Uterus (tissue), 4 donors: ENCODE data around the gene TSEN54. TPM values are rescaled to one million over a fixed set of nuclear protein-coding genes. Genes with fewer than 3 reads are reported as not detected.

Experiments
- DNase-seq, 2 donors: peaks; one replicate each; pipeline ENCODE4 v3.0.0-alpha.2; 2019 to 2020
- H3K27ac ChIP-seq, 2 donors: fragments of 200-600 bp; sonication (generic); 1 replicate in 1 of 2; 2 replicates in 1 of 2; pipeline ENCODE4 v1.5.1; 2016 to 2018
- H3K27me3 ChIP-seq, 2 donors: fragments of 200-600 bp; sonication (generic); one replicate each; pipeline ENCODE4 v1.5.1; 2018 to 2019; ENCODE audit warnings: control low read depth in 1 of 2
- H3K36me3 ChIP-seq, 2 donors: fragments of 200-600 bp; sonication (generic); one replicate each; pipeline ENCODE4 v1.5.1; 2019; ENCODE audit warnings: control low read depth in 1 of 2
- H3K4me1 ChIP-seq, 2 donors: fragments of 200-600 bp; sonication (generic); one replicate each; pipeline ENCODE4 v1.5.1; 2018 to 2019; ENCODE audit warnings: control low read depth in 1 of 2
- H3K4me3 ChIP-seq, 2 donors: fragments of 200-600 bp; sonication (generic); 1 replicate in 1 of 2; 2 replicates in 1 of 2; pipeline ENCODE4 v1.5.1; 2018 to 2019; ENCODE audit warnings: mild to moderate bottlenecking in 1 of 2
- H3K9me3 ChIP-seq, 2 donors: fragments of 200-600 bp; sonication (generic); one replicate each; pipeline ENCODE4 v1.5.1; 2019; ENCODE audit warnings: control low read depth in 1 of 2
- POLR2A ChIP-seq, 2 donors: fragments of 450-650 bp; IDR thresholded peaks; one replicate each; pipeline ENCODE4 v1.6.1; 2016; ENCODE audit warnings: antibody characterized with exemption in 2 of 2, mild to moderate bottlenecking in 1 of 2, moderate library complexity in 1 of 2
- intact Hi-C: fragments of 100-400 bp; cut with DNase I; formaldehyde crosslinking; loops from one replicate; pipeline ENCODE4 v1.15.1; 2023; ENCODE audit warnings: low total_unique reads
- total RNA-seq, 4 donors: library from RNA; depleted of rRNA in 3 of 4; stranded (reverse); fragments of >200 nt in 3 of 4; gene quantifications; one replicate each; pipeline versions ENCODE4 v1.1.0 to v1.2.4, GENCODE V29; 2014 to 2023
- TF ChIP-seq, protein P1 (sequence below), 4 experiments: fragments of 200-600 bp in 2 of 4; fragments of 450-650 bp in 2 of 4; sonication (generic) in 2 of 4; IDR thresholded peaks; one replicate each; pipeline ENCODE4 v1.5.1; 2016 to 2019; ENCODE audit warnings: antibody characterized with exemption in 4 of 4, mild to moderate bottlenecking in 2 of 4, moderate library complexity in 1 of 4
- donor health status: DM: yes; HTN: yes; CAD: no.

TSEN54 gene
- total RNA-seq, 4 donors from 2014 or later = 17.4 to 102 (median 20.6) TPM

DNA sequence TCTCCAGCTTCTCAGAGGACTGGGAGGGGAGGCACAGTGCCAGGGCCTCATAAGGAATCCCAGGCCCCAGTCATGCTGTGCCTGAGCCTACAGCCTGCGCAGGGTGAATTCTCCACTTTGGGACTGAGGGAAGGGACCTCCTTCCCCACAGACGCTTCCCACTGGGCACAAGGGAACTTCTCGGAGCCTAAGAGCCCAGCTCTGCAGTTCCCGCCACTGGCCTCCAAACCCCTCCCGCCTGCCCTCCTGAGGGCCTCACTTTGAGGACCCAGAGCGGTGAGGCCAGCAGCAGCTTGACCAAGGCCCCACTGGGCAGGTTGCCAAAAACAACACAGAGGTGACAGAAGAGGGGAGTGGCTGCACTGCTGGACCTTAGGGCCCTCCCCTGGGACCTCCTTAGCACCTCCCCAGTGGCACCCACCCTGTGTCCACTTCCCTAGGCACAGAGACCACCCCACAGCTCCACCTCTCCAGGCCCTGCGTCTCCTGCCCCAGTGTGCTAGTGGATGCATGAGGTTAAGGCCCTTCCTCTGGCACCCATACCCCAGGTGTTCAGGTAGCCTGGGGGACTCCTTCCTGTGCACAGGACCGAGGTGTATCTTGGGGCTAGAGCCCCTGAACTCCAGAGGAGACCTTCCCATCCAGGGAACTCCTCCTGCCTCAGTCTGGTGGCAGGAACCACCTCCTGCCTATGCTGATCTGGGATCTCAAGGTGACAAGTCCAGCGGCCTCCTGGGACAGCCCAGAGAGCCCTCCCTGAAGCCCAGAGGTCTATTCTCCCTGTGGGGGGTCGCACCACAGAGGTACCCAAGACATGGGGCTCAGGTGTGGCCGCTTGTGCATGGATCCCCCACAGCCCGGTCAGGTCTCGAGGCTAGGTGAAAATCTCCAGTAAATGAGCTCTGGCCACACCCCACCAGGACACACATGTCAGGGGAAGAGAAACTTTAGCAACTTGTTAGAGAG lies 4.4 kb upstream of the TSEN54 start:
- H3K9me3 ChIP-seq = no peaks in the 10 kb centered on the region
- DNase-seq = no peak
- intact Hi-C loops = no loop called here
- TF ChIP-seq POLR2A (IDR thresholded peaks at IDR 0.05) = no peak
- TF ChIP-seq, protein P1, sequence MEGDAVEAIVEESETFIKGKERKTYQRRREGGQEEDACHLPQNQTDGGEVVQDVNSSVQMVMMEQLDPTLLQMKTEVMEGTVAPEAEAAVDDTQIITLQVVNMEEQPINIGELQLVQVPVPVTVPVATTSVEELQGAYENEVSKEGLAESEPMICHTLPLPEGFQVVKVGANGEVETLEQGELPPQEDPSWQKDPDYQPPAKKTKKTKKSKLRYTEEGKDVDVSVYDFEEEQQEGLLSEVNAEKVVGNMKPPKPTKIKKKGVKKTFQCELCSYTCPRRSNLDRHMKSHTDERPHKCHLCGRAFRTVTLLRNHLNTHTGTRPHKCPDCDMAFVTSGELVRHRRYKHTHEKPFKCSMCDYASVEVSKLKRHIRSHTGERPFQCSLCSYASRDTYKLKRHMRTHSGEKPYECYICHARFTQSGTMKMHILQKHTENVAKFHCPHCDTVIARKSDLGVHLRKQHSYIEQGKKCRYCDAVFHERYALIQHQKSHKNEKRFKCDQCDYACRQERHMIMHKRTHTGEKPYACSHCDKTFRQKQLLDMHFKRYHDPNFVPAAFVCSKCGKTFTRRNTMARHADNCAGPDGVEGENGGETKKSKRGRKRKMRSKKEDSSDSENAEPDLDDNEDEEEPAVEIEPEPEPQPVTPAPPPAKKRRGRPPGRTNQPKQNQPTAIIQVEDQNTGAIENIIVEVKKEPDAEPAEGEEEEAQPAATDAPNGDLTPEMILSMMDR (IDR thresholded peaks at IDR 0.05) = no peak
- H3K4me1 ChIP-seq = peaks cover 0 to 27% of the 10 kb centered on the region in 2 donors
- H3K36me3 ChIP-seq = no peaks in the 10 kb centered on the region
- H3K27ac ChIP-seq = peak overlapping the region; percentile 53 to 91
- no peak overlapping the region for H3K4me3 ChIP-seq
- no peaks in the 10 kb centered on the region for H3K27me3 ChIP-seq

DNA sequence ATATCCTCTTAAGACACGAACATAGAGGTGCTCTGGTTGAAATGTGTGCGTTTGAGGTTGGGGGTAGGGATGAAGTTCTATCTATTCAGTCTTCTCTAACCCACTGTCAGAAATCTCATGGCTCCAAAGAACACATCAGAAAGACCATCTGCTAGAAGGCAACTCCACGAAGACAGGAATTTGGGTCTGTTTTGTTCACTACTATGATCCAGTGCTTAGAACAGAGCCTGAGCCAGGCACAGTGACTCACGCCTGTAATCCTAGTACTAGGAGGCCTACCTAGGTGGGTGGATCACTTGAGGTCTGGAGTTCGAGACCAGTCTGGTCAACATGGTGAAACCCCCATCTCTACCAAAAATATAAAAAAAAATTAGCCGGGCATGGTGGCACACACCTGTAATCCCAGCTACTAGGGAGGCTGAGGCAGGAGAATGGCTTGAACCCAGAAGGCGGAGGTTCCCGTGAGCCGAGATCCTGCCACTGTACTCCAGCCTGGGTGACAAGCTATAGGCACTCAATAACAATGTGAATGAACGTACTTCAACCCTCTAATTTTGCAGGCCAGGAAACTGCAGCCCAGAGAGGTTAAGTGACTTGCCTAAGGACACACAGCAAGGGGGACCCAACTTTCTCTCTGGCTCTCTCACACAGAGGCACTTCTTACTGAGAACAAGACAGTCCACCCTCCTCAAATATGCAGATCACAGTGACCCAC lies 3.2 kb upstream of the TSEN54 start:
- intact Hi-C loops = no loop called here
- H3K27ac ChIP-seq = peak overlapping the region; percentile 91 to 93
- peaks cover 7 to 27% of the 10 kb centered on the region in 2 donors for H3K4me1 ChIP-seq
- H3K4me3 ChIP-seq = peak overlapping the region; percentile 66 to 85
- no peaks in the 10 kb centered on the region for H3K9me3 ChIP-seq
- TF ChIP-seq POLR2A (IDR thresholded peaks at IDR 0.05) = no peak
- TF ChIP-seq, protein P1 (IDR thresholded peaks at IDR 0.05) = no peak
- no peak for DNase-seq
- H3K36me3 ChIP-seq = no peaks in the 10 kb centered on the region
- H3K27me3 ChIP-seq = no peaks in the 10 kb centered on the region

DNA sequence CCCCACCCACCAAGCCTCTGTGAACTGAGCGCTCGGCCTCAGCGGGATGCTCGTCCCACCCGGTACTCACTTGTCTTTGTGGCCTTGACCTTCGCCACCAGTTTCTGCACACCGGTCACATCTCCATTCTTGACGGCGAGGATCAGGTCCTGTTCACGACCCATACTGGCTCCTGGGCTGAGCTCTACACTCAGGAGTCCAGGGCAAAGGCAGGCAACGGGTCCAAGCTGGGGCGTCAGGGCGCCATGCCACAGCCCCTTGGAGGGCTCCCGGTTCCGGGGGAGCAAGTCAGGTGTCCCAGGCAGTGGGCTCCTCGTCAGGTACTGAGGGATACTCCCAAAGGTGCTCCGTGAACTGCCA lies 2.7 kb upstream of the TSEN54 start:
- H3K4me1 ChIP-seq = peaks cover 7 to 27% of the 10 kb centered on the region in 2 donors
- H3K27ac ChIP-seq = peak overlapping the region; percentile 91 to 93
- H3K36me3 ChIP-seq = no peaks in the 10 kb centered on the region
- peak in 1 of 2 donors; percentile 23 for DNase-seq
- no peaks in the 10 kb centered on the region for H3K27me3 ChIP-seq
- peak overlapping the region; percentile 66 to 85 for H3K4me3 ChIP-seq
- no peaks in the 10 kb centered on the region for H3K9me3 ChIP-seq
- TF ChIP-seq, protein P1 (IDR thresholded peaks at IDR 0.05) = no peak
- TF ChIP-seq POLR2A (IDR thresholded peaks at IDR 0.05) = no peak
- intact Hi-C loops = no loop called here

GRCh38 chr17:75514299-75514918 lies 1.9 kb upstream of the TSEN54 start:
- H3K4me1 ChIP-seq = peaks cover 7 to 23% of the 10 kb centered on the region in 2 donors
- H3K27ac ChIP-seq = peak overlapping the region; percentile 91 to 93
- H3K36me3 ChIP-seq = no peaks in the 10 kb centered on the region
- no peaks in the 10 kb centered on the region for H3K27me3 ChIP-seq
- DNase-seq = peak in 1 of 2 donors; percentile 38
- intact Hi-C loops = no loop called here
- TF ChIP-seq, protein P1 (IDR thresholded peaks at IDR 0.05) = no peak
- no peak for TF ChIP-seq POLR2A (IDR thresholded peaks at IDR 0.05)
- H3K4me3 ChIP-seq = peak overlapping the region; percentile 66 to 85
- no peaks in the 10 kb centered on the region for H3K9me3 ChIP-seq
